Measurements from ENCODE around the gene ZBTB16.

Gene ZBTB16

GRCh38 chr11:114064216-114064615 is 4.7 kb downstream of the ZBTB16 start:
- H3K79me2 ChIP-seq (ENCODE audit: low read length), result no peaks in the 10 kb centered on the region
- H2AFZ ChIP-seq (ENCODE audit: low read length), result no peak overlapping the region
- H3K9me2 ChIP-seq (replicated peaks; ENCODE audit: insufficient read depth, low read length), result no peaks in the 10 kb centered on the region
- no peak overlapping the region for H3K4me2 ChIP-seq (ENCODE audit: low read depth, low read length)
- H3K27me3 ChIP-seq (replicated peaks; ENCODE audit: insufficient read depth, low read length), result peaks cover 32% of the 10 kb centered on the region
- H3F3A ChIP-seq (ENCODE audit: insufficient read depth, low read length), result no peaks in the 10 kb centered on the region
- TF ChIP-seq EZH2phosphoT487 (IDR thresholded peaks at IDR 0.05; ENCODE audit: low read length) (no peak), EZH2 (optimal IDR thresholded peaks at IDR 0.05; ENCODE audit: low read depth, low read length) (no peak), CTCF (IDR thresholded peaks at IDR 0.05; ENCODE audit: low read length) (no peak)
- no peak overlapping the region for H3K9ac ChIP-seq (ENCODE audit: low read length)
- no peaks in the 10 kb centered on the region for H3K36me3 ChIP-seq (replicated peaks; ENCODE audit: insufficient read depth, low read length)
- H4K20me1 ChIP-seq (ENCODE audit: insufficient read depth, low read length), result no peaks in the 10 kb centered on the region
- no peak for DNase-seq
- H3K4me1 ChIP-seq (ENCODE audit: low read length), result no peaks in the 10 kb centered on the region
- no peak overlapping the region for H3K4me3 ChIP-seq (ENCODE audit: low read length)
- no peaks in the 10 kb centered on the region for H3K9me3 ChIP-seq (replicated peaks; ENCODE audit: insufficient read depth, low read length)
- no peak overlapping the region for H3K27ac ChIP-seq (ENCODE audit: low read length)

- no peaks in the 10 kb centered on the region for H3K36me3 ChIP-seq (replicated peaks; ENCODE audit: insufficient read depth, low read length)
- H3K27ac ChIP-seq (ENCODE audit: low read length), result no peak overlapping the region
- no peak for DNase-seq
- no peak overlapping the region for H2AFZ ChIP-seq (ENCODE audit: low read length)
- H3K9me2 ChIP-seq (replicated peaks; ENCODE audit: insufficient read depth, low read length), result no peaks in the 10 kb centered on the region
- H3K27me3 ChIP-seq (replicated peaks; ENCODE audit: insufficient read depth, low read length), result peaks cover 25% of the 10 kb centered on the region
- H3K4me1 ChIP-seq (ENCODE audit: low read length), result no peaks in the 10 kb centered on the region
- H4K20me1 ChIP-seq (ENCODE audit: insufficient read depth, low read length), result no peaks in the 10 kb centered on the region
- H3K4me2 ChIP-seq (ENCODE audit: low read depth, low read length), result no peak overlapping the region
- no peaks in the 10 kb centered on the region for H3K79me2 ChIP-seq (ENCODE audit: low read length)
- H3K9me3 ChIP-seq (replicated peaks; ENCODE audit: insufficient read depth, low read length), result no peaks in the 10 kb centered on the region
- H3F3A ChIP-seq (ENCODE audit: insufficient read depth, low read length), result no peaks in the 10 kb centered on the region
- no peak overlapping the region for H3K4me3 ChIP-seq (ENCODE audit: low read length)
- TF ChIP-seq EZH2phosphoT487 (IDR thresholded peaks at IDR 0.05; ENCODE audit: low read length), result no peak
- TF ChIP-seq CTCF (IDR thresholded peaks at IDR 0.05; ENCODE audit: low read length), result no peak
- TF ChIP-seq EZH2 (optimal IDR thresholded peaks at IDR 0.05; ENCODE audit: low read depth, low read length), result no peak
- no peak overlapping the region for H3K9ac ChIP-seq (ENCODE audit: low read length)
These were observed 5.6 kb downstream of the ZBTB16 start for GRCh38 chr11:114065094-114065493.

- peaks cover 19% of the 10 kb centered on the region; the same call in 1 of the 2 replicates for H3K27me3 ChIP-seq (replicated peaks; ENCODE audit: insufficient read depth, low read length)
- H3K36me3 ChIP-seq (replicated peaks; ENCODE audit: insufficient read depth, low read length), result no peaks in the 10 kb centered on the region
- no peak overlapping the region for H3K27ac ChIP-seq (ENCODE audit: low read length)
- DNase-seq, result no peak
- H3K9ac ChIP-seq (ENCODE audit: low read length), result no peak overlapping the region
- H2AFZ ChIP-seq (ENCODE audit: low read length), result no peak overlapping the region
- H3K4me2 ChIP-seq (ENCODE audit: low read depth, low read length), result no peak overlapping the region
- H3K4me3 ChIP-seq (ENCODE audit: low read length), result no peak overlapping the region
- H3F3A ChIP-seq (ENCODE audit: insufficient read depth, low read length), result no peaks in the 10 kb centered on the region
- no peaks in the 10 kb centered on the region for H3K9me2 ChIP-seq (replicated peaks; ENCODE audit: insufficient read depth, low read length)
- no peaks in the 10 kb centered on the region for H3K79me2 ChIP-seq (ENCODE audit: low read length)
- no peaks in the 10 kb centered on the region for H4K20me1 ChIP-seq (ENCODE audit: insufficient read depth, low read length)
- no peaks in the 10 kb centered on the region for H3K4me1 ChIP-seq (ENCODE audit: low read length)
- no peaks in the 10 kb centered on the region for H3K9me3 ChIP-seq (replicated peaks; ENCODE audit: insufficient read depth, low read length)
- TF ChIP-seq EZH2phosphoT487 (IDR thresholded peaks at IDR 0.05; ENCODE audit: low read length), result no peak
- no peak for TF ChIP-seq CTCF (IDR thresholded peaks at IDR 0.05; ENCODE audit: low read length)
- no peak for TF ChIP-seq EZH2 (optimal IDR thresholded peaks at IDR 0.05; ENCODE audit: low read depth, low read length)
These were observed 6.6 kb downstream of the ZBTB16 start for GRCh38 chr11:114066046-114066648.

Measured in MM.1S (cell line).